Measurements from ENCODE around the gene FMC1.

GRCh38 chr7:139304517-139304916, 36.6 kb upstream of the FMC1 start:
- TF ChIP-seq CTCF (conservative IDR thresholded peaks at IDR 0.05 in 1 of 2, IDR thresholded peaks at IDR 0.05 in 1 of 2; ENCODE audit: low read depth in 1 of 2, low read length in 2 of 2) = no peak
- no peak for TF ChIP-seq EZH2 (IDR thresholded peaks at IDR 0.05; ENCODE audit: low read length, missing control alignments)

Measured in fibroblast of lung (primary cell).